IMR-90 (cell line): Measurements from ENCODE around the gene ZC3H4. TPM values are rescaled to one million over a fixed set of nuclear protein-coding genes. Genes with fewer than 3 reads are reported as not detected.

Experiments used
- ATAC-seq: fragments of 200-7000 bp; cut with Tn5 transposase; 2 replicates; pipeline ENCODE4 v1.9.1; 2020; ENCODE audit warnings: low read depth, mild to moderate bottlenecking, moderate library complexity
- BruUV-seq: library from RNA; stranded (reverse); fragments of 400-500 nt; replicated peaks from 2 replicates; lab custom pipeline; 2021; lab: Mats Ljungman, UMichigan
- CTCF ChIA-PET: fragments of 300-600 bp; formaldehyde crosslinking; extraction: SDS; loops from one replicate; lab custom pipeline; 2021; ENCODE audit warnings: antibody characterized with exemption; lab: Yijun Ruan, JAX
- POLR2A ChIA-PET: fragments of 300-600 bp; sonication (Branson Sonifier 250); formaldehyde crosslinking; loops from one replicate; lab custom pipeline; 2022; ENCODE audit warnings: antibody characterized with exemption; ENCODE audit not compliant: unreplicated experiment; lab: Charles Lee
- DNase-seq: peaks from one replicate; pipeline ENCODE4 v3.0.0; 2013
- H2AFZ ChIP-seq: replicated peaks from 2 replicates; pipeline ENCODE3; 2013; ENCODE audit warnings: low read length, mild to moderate bottlenecking; ENCODE audit not compliant: poor library complexity
- H2AK5ac ChIP-seq: 2 replicates; pipeline ENCODE4 v1.6.1; 2013; ENCODE audit warnings: low read depth, low read length, inconsistent platforms
- H2AK9ac ChIP-seq: replicated peaks from 2 replicates; pipeline ENCODE3; 2013; ENCODE audit warnings: mild to moderate bottlenecking, low read depth, low read length, moderate library complexity; ENCODE audit not compliant: poor library complexity
- H2BK120ac ChIP-seq: 2 replicates; pipeline ENCODE4 v1.6.1; 2013; ENCODE audit warnings: low read depth, low read length, inconsistent platforms
- H2BK15ac ChIP-seq: 3 replicates; pipeline ENCODE4 v1.6.1; 2013; ENCODE audit warnings: low read depth, low read length, inconsistent platforms
- H2BK20ac ChIP-seq: 2 replicates; pipeline ENCODE4 v1.6.1; 2013; ENCODE audit warnings: low read depth, mild to moderate bottlenecking, inconsistent platforms, low read length, moderate library complexity
- H2BK5ac ChIP-seq: 2 replicates; pipeline ENCODE4 v1.6.1; 2013; ENCODE audit warnings: mild to moderate bottlenecking, low read depth, low read length, inconsistent platforms; ENCODE audit not compliant: poor library complexity, severe bottlenecking
- H3K14ac ChIP-seq: replicated peaks from 2 replicates; pipeline ENCODE4 v1.6.1; 2013; ENCODE audit warnings: low read depth, low read length, inconsistent platforms
- H3K18ac ChIP-seq: 2 replicates; pipeline ENCODE4 v1.6.1; 2013; ENCODE audit warnings: low read depth, low read length, control low read depth
- H3K23ac ChIP-seq: 2 replicates; pipeline ENCODE4 v1.6.1; 2013; ENCODE audit warnings: low read depth, low read length, inconsistent platforms
- H3K27ac ChIP-seq: 2 replicates; pipeline ENCODE4 v1.5.1; 2013; ENCODE audit warnings: mild to moderate bottlenecking, control low read depth, low read length; ENCODE audit not compliant: insufficient read depth
- H3K27me3 ChIP-seq: 2 replicates; pipeline ENCODE4 v1.6.1; 2013; ENCODE audit warnings: low read length; ENCODE audit not compliant: control insufficient read depth, insufficient read depth
- H3K36me3 ChIP-seq: 2 replicates; pipeline ENCODE4 v1.6.1; 2013; ENCODE audit warnings: low read length, mixed read lengths; ENCODE audit not compliant: control insufficient read depth, insufficient read depth
- H3K4ac ChIP-seq: 2 replicates; pipeline ENCODE4 v1.6.1; 2013; ENCODE audit warnings: low read depth, low read length, inconsistent platforms
- H3K4me1 ChIP-seq: 2 replicates; pipeline ENCODE4 v1.6.1; 2013; ENCODE audit warnings: low read length, mixed read lengths; ENCODE audit not compliant: control insufficient read depth, insufficient read depth
- H3K4me2 ChIP-seq: 2 replicates; pipeline ENCODE4 v1.6.1; 2013; ENCODE audit warnings: low read depth, mild to moderate bottlenecking, control low read depth, low read length, moderate library complexity
- H3K4me3 ChIP-seq: 2 replicates; pipeline ENCODE4 v1.5.1; 2013; ENCODE audit warnings: low read depth, mild to moderate bottlenecking, control low read depth, low read length, moderate library complexity; ENCODE audit not compliant: insufficient read depth
- H3K56ac ChIP-seq: 2 replicates; pipeline ENCODE4 v1.6.1; 2013; ENCODE audit warnings: low read length, inconsistent platforms; ENCODE audit not compliant: insufficient read depth; ENCODE audit errors: extremely low read depth
- H3K79me1 ChIP-seq, 2 experiments: 2 replicates each; pipeline ENCODE4 v1.6.1; 2013; ENCODE audit warnings: low read length in 2 of 2, inconsistent platforms in 1 of 2, low read depth in 1 of 2
- H3K9ac ChIP-seq: 2 replicates; pipeline ENCODE4 v1.6.1; 2013; ENCODE audit warnings: low read depth, low read length, control low read depth
- H3K9me1 ChIP-seq: 2 replicates; pipeline ENCODE4 v1.6.1; 2013; ENCODE audit warnings: low read length, inconsistent platforms; ENCODE audit not compliant: insufficient read depth
- H3K9me3 ChIP-seq: 2 replicates; pipeline ENCODE4 v1.6.1; 2013; ENCODE audit warnings: low read length; ENCODE audit not compliant: control insufficient read depth, insufficient read depth
- H4K20me1 ChIP-seq: 2 replicates; pipeline ENCODE4 v1.6.1; 2013; ENCODE audit warnings: low read length, inconsistent platforms; ENCODE audit not compliant: insufficient read depth
- H4K5ac ChIP-seq: 2 replicates; pipeline ENCODE4 v1.6.1; 2013; ENCODE audit warnings: mild to moderate bottlenecking, low read depth, low read length, control low read depth
- H4K8ac ChIP-seq, 2 experiments: 2 replicates each; pipeline ENCODE4 v1.6.1; 2013; ENCODE audit warnings: low read depth in 2 of 2, low read length in 2 of 2, control low read depth in 1 of 2, inconsistent platforms in 1 of 2
- H4K91ac ChIP-seq: 2 replicates; pipeline ENCODE4 v1.6.1; 2013; ENCODE audit warnings: low read depth, low read length, inconsistent platforms; ENCODE audit not compliant: insufficient read depth
- BHLHE40 ChIP-seq: fragments of 150-350 bp; IDR thresholded peaks from 2 replicates; pipeline ENCODE4 v1.6.1; 2016; ENCODE audit warnings: mild to moderate bottlenecking, low read depth, low read length
- CEBPB ChIP-seq: IDR thresholded peaks from 2 replicates; pipeline ENCODE4 v1.6.1; 2012; ENCODE audit warnings: low read depth, low read length, improper control_type of control experiment
- CHD1 ChIP-seq: IDR thresholded peaks from 2 replicates; pipeline ENCODE4 v1.6.1; 2012; ENCODE audit warnings: low read depth, low read length, improper control_type of control experiment
- FOS ChIP-seq: fragments of 150-350 bp; IDR thresholded peaks from 2 replicates; pipeline ENCODE4 v1.6.1; 2016; ENCODE audit warnings: low read depth, low read length
- MAFK ChIP-seq: IDR thresholded peaks from 2 replicates; pipeline ENCODE4 v1.6.1; 2012; ENCODE audit warnings: low read depth, low read length, improper control_type of control experiment
- MXI1 ChIP-seq: IDR thresholded peaks from 2 replicates; pipeline ENCODE4 v1.6.1; 2012; ENCODE audit warnings: low read depth, mild to moderate bottlenecking, low read length, moderate library complexity, borderline replicate concordance
- POLR2A ChIP-seq: IDR thresholded peaks from 2 replicates; pipeline ENCODE4 v1.6.1; 2012; ENCODE audit warnings: mild to moderate bottlenecking, low read depth, low read length
- RAD21 ChIP-seq: IDR thresholded peaks from 2 replicates; pipeline ENCODE4 v1.6.1; 2012; ENCODE audit warnings: low read length, improper control_type of control experiment
- RCOR1 ChIP-seq: IDR thresholded peaks from 2 replicates; pipeline ENCODE4 v1.6.1; 2012; ENCODE audit warnings: mild to moderate bottlenecking, low read length, improper control_type of control experiment; ENCODE audit not compliant: insufficient replicate concordance
- RFX5 ChIP-seq: IDR thresholded peaks from 2 replicates; pipeline ENCODE4 v1.8.0; 2012; ENCODE audit warnings: low read depth, mild to moderate bottlenecking, low read length, moderate library complexity
- SMC3 ChIP-seq: fragments of 150-350 bp; IDR thresholded peaks from 2 replicates; pipeline ENCODE4 v1.6.1; 2016; ENCODE audit warnings: low read depth, mild to moderate bottlenecking, antibody characterized with exemption, low read length, moderate library complexity
- WGBS, 2 experiments: methylation state at CpG; one replicate each; pipeline versions ENCODE4 v1.1.5 to v1.1.7; 2013; ENCODE audit warnings: missing lambda C conversion rate in 2 of 2; ENCODE audit not compliant: insufficient read length in 1 of 2; ENCODE audit errors: extremely low coverage in 2 of 2; 5-methylcytosine and 5-hydroxymethylcytosine counted together
- dilution Hi-C: fragments of 300-500 bp; cut with HindIII; formaldehyde crosslinking; loops from one replicate; pipeline ENCODE4 v1.14.3; 2018; ENCODE audit warnings: low sequenced_read_pairs; ENCODE audit not compliant: unreplicated experiment
- in situ Hi-C: fragments of 300-500 bp; cut with MboI; formaldehyde crosslinking; loops from 3 replicates; pipeline ENCODE4 v1.14.3; 2019; ENCODE audit warnings: low sequenced_read_pairs, inconsistent platforms, mixed read lengths
- intact Hi-C: fragments of 100-400 bp; cut with micrococcal nuclease; formaldehyde crosslinking; loops from 2 replicates; pipeline ENCODE4 v1.10.0; 2022
- polyA plus RNA-seq, 3 experiments: library from polyadenylated mRNA; depleted of rRNA; stranded (reverse); fragments of >200 nt; gene quantifications; 2 replicates each; pipeline ENCODE4 v1.2.3, GENCODE V29; 2012; ENCODE audit warnings: low replicate concordance in 1 of 3
- total RNA-seq: library from RNA; depleted of rRNA; stranded (reverse); fragments of >200 nt; gene quantifications from 2 replicates; pipeline ENCODE4 v1.2.3, GENCODE V29; 2012
- TF ChIP-seq, protein P1 (sequence below): fragments of 150-350 bp; IDR thresholded peaks from 2 replicates; pipeline ENCODE4 v1.6.1; 2016; ENCODE audit warnings: low read depth, mild to moderate bottlenecking, low read length, moderate library complexity, borderline replicate concordance
- TF ChIP-seq, protein P2 (sequence below): conservative IDR thresholded peaks from 2 replicates; pipeline ENCODE4 v1.5.1; 2012; ENCODE audit warnings: mild to moderate bottlenecking, low read depth, low read length, improper control_type of control experiment
- TF ChIP-seq, protein P3 (sequence below): fragments of 150-350 bp; IDR thresholded peaks from 2 replicates; pipeline ENCODE4 v1.6.1; 2017; ENCODE audit warnings: mild to moderate bottlenecking, antibody characterized with exemption, low read length, low read depth

Gene ZC3H4
- total and polyA plus RNA-seq, 2 of the 4 experiments (the other 2 are of a cell fraction) = 3.9 to 8.9 TPM

DNA sequence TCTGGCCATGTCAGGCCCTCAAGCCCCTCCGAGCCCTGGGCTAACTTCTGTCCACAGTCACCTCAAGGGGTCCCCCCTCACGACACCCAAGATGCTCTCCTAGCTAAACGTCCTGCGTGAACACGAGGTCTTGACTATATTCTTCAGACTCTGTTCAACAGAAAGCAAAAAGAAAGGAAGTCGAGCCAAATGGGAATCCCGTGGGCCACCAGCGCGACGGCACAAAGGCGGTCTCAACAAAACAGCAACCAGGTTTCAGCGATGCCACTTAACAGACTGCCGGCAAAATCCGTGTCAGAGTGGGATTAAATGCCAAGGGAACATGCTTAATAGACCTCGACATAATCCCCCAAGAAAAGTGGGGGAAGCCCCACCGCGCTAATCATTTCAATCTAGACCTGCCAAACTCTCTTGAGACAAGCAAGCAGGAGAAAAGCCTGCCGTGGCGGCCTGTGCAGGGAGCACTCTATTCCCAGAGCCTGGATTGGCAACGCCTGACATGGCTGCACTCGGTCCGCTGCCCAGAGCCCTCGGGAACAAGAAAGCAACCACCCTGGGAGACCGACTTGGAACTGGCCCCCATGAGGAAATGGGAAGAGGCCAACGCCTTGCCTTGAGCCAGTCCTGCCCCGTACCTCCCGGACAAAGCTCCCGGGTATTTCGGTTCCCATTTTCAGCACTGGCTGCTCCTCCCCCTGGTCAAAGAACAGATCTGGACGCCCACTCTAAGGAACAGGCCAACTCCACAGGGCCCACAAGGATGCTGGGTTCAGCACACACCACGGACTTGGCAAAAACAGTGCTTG lies 16.0 kb downstream of the ZC3H4 start:
- no peak overlapping the region for H2AFZ ChIP-seq
- H3K36me3 ChIP-seq = peaks cover 15% of the 10 kb centered on the region
- peak overlapping the region; percentile 81 for H2AK9ac ChIP-seq
- dilution Hi-C loops (no loop called here), in situ Hi-C loops (no loop called here), intact Hi-C loops (no loop called here)
- peaks cover 77% of the 10 kb centered on the region for H4K20me1 ChIP-seq
- DNase-seq = no peak
- no peak overlapping the region for H4K91ac ChIP-seq
- H3K18ac ChIP-seq = no peak overlapping the region
- no peak overlapping the region for H3K23ac ChIP-seq
- no peaks in the 10 kb centered on the region for H3K27me3 ChIP-seq
- no peak overlapping the region for H3K4ac ChIP-seq
- ChIA-PET CTCF (no interaction called here), POLR2A (interaction anchor here (0.5 to 0.7 kb wide), 2 partner anchors 10 to 471 kb away, joined by 3 to 16 read pairs; no protein-coding TSS in a partner anchor)
- H3K79me1 ChIP-seq = peaks cover 42 to 87% of the 10 kb centered on the region in 2 experiments
- TF ChIP-seq SMC3 = no peak
- no peak for TF ChIP-seq FOS
- no peak for TF ChIP-seq RCOR1
- no peak for TF ChIP-seq CHD1
- no peak for TF ChIP-seq CEBPB
- TF ChIP-seq, protein P1, sequence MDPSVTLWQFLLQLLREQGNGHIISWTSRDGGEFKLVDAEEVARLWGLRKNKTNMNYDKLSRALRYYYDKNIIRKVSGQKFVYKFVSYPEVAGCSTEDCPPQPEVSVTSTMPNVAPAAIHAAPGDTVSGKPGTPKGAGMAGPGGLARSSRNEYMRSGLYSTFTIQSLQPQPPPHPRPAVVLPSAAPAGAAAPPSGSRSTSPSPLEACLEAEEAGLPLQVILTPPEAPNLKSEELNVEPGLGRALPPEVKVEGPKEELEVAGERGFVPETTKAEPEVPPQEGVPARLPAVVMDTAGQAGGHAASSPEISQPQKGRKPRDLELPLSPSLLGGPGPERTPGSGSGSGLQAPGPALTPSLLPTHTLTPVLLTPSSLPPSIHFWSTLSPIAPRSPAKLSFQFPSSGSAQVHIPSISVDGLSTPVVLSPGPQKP = no peak
- TF ChIP-seq RAD21 = no peak
- TF ChIP-seq MAFK = no peak
- no peak for TF ChIP-seq MXI1
- TF ChIP-seq BHLHE40 = no peak
- TF ChIP-seq, protein P2, sequence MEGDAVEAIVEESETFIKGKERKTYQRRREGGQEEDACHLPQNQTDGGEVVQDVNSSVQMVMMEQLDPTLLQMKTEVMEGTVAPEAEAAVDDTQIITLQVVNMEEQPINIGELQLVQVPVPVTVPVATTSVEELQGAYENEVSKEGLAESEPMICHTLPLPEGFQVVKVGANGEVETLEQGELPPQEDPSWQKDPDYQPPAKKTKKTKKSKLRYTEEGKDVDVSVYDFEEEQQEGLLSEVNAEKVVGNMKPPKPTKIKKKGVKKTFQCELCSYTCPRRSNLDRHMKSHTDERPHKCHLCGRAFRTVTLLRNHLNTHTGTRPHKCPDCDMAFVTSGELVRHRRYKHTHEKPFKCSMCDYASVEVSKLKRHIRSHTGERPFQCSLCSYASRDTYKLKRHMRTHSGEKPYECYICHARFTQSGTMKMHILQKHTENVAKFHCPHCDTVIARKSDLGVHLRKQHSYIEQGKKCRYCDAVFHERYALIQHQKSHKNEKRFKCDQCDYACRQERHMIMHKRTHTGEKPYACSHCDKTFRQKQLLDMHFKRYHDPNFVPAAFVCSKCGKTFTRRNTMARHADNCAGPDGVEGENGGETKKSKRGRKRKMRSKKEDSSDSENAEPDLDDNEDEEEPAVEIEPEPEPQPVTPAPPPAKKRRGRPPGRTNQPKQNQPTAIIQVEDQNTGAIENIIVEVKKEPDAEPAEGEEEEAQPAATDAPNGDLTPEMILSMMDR = no peak
- TF ChIP-seq, protein P3, sequence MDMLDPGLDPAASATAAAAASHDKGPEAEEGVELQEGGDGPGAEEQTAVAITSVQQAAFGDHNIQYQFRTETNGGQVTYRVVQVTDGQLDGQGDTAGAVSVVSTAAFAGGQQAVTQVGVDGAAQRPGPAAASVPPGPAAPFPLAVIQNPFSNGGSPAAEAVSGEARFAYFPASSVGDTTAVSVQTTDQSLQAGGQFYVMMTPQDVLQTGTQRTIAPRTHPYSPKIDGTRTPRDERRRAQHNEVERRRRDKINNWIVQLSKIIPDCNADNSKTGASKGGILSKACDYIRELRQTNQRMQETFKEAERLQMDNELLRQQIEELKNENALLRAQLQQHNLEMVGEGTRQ = no peak
- no peak for TF ChIP-seq POLR2A
- TF ChIP-seq RFX5 = no peak
- no peak overlapping the region for H3K14ac ChIP-seq
- H3K27ac ChIP-seq = no peak overlapping the region
- H3K4me3 ChIP-seq = no peak overlapping the region
- H3K4me2 ChIP-seq = no peak overlapping the region
- no TSS peak for BruUV-seq
- no peaks in the 10 kb centered on the region for H3K9me3 ChIP-seq
- no peak overlapping the region for H3K56ac ChIP-seq
- H2AK5ac ChIP-seq = peak overlapping the region; percentile 13; the same call in 1 of the 2 replicates
- no peak for ATAC-seq
- no peak overlapping the region for H2BK20ac ChIP-seq
- H4K5ac ChIP-seq = no peak overlapping the region
- no peak overlapping the region for H2BK120ac ChIP-seq
- H3K4me1 ChIP-seq = peaks cover 7% of the 10 kb centered on the region
- no peak overlapping the region for H4K8ac ChIP-seq
- no peak overlapping the region for H2BK15ac ChIP-seq
- H3K9me1 ChIP-seq = peaks cover 32% of the 10 kb centered on the region
- WGBS, 2 experiments = 81% methylated on average over 22 of the region's 31 CpGs; no CpG with 5 or more reads in 1 of the 2 experiments
- no peak overlapping the region for H2BK5ac ChIP-seq
- H3K9ac ChIP-seq = no peak overlapping the region
